Ectodermal cell (in vitro differentiated cells): ENCODE data around the gene DBN1.
A peak's percentile ranks its signal among the peaks of the same experiment; 100 is the strongest.
"Not testable (repeated sequence)": the region's sequence is repeated elsewhere in the genome, so short reads cannot be mapped to it uniquely, and the experiment has no call there.

ENCODE experiments used
- H3K27ac ChIP-seq: 2 replicates; pipeline ENCODE4 v1.7.0; 2013; ENCODE audit warnings: mild to moderate bottlenecking, low read depth, low read length; ENCODE audit not compliant: insufficient read depth, poor library complexity, severe bottlenecking
- H3K27me3 ChIP-seq: 2 replicates; pipeline ENCODE4 v1.7.0; 2013; ENCODE audit warnings: mild to moderate bottlenecking, low read length; ENCODE audit not compliant: insufficient read depth, control insufficient read depth, poor library complexity, severe bottlenecking
- H3K36me3 ChIP-seq: one replicate; pipeline ENCODE4 v1.7.0; 2013; ENCODE audit warnings: low read length; ENCODE audit not compliant: control insufficient read depth, insufficient read depth
- H3K4me1 ChIP-seq: one replicate; pipeline ENCODE4 v1.7.0; 2013; ENCODE audit warnings: low read length; ENCODE audit not compliant: control insufficient read depth, insufficient read depth
- H3K4me3 ChIP-seq: 2 replicates; pipeline ENCODE4 v1.7.0; 2013; ENCODE audit warnings: low read depth, low read length, control low read depth; ENCODE audit not compliant: insufficient read depth
- H3K9me3 ChIP-seq: 2 replicates; pipeline ENCODE4 v1.7.0; 2013; ENCODE audit warnings: mild to moderate bottlenecking, low read length, moderate library complexity; ENCODE audit not compliant: control insufficient read depth
- WGBS, 2 experiments: methylation state at CpG; one replicate each; pipeline ENCODE4 v1.1.7; 2013; ENCODE audit warnings: missing lambda C conversion rate in 2 of 2; 5-methylcytosine and 5-hydroxymethylcytosine counted together

DBN1 gene

DNA sequence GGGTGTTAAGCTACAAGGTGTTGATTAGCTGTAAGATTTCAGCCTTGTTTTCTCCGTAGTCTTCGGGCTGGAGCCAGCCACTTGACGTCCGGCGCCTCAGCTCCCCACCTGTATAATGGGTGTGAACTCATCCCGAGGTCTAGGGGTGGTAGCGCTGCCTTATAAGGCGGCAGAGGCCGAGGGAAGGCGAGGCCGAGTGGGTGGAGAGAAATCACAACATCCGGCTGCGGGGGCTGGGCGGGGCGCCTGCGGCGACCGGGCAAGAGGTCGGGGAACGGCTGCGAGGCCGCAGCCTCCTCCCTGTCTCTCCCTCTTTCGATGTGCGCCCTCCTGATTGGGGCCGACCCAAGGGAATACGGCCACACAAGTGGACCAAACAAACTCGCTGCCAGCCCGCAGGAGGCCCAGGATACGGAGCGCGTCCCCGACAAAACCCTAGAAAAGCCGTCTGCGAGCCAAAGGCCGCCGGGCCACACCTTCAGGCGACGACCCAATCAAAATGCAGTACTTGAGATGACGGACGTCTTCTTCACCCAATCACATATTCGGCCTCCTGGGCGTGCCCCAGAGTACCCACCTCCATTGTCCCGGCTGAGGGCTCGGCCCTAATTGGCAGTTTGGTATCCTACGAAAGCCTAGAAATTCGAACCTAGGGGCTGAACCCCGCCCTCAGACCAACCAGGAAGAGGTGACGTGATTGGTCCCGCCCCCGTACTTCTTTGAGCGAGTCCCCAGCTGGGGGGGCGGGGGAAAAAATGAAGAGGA, 47.5 kb downstream of the DBN1 start:
- H3K9me3 ChIP-seq = no peaks in the 10 kb centered on the region
- peaks cover 12% of the 10 kb centered on the region for H3K4me1 ChIP-seq
- no peaks in the 10 kb centered on the region for H3K27me3 ChIP-seq
- H3K27ac ChIP-seq = peak overlapping the region; percentile 91
- 1% methylated on average over 52 of the region's 52 CpGs for WGBS, 2 experiments
- no peaks in the 10 kb centered on the region for H3K36me3 ChIP-seq
- peak overlapping the region; percentile 58 for H3K4me3 ChIP-seq

DNA sequence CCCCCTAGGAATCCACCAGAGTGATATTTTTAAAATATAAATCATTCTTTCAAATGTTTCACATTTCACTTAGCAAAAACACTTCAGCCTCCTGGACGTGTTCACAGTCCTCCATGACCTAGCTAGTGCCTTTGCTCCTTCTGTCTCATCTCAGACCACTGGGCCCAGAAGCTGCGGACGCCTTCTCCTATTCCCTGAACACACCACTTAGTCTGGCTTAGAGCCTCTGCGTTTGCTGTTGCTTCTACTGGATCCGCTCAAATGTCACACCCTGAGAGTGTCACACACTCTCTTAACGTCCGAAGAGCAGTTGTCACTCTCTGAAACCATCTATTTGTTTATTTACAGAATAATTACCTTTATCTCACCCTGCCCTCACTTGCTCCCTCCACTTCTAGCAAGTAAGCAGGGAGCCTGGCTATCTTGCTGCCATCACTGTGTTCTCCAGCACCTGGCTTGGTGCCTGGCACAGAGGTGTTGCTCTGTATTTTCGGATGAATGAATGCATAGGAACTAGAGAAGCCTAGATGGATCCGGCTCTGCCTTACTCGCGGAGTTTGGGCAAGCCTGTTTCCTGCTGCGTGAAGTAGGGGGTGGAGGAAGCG, 48.1 kb downstream of the DBN1 start:
- 67% methylated on average over 13 of the region's 13 CpGs for WGBS, 2 experiments
- H3K27me3 ChIP-seq = no peaks in the 10 kb centered on the region

DNA sequence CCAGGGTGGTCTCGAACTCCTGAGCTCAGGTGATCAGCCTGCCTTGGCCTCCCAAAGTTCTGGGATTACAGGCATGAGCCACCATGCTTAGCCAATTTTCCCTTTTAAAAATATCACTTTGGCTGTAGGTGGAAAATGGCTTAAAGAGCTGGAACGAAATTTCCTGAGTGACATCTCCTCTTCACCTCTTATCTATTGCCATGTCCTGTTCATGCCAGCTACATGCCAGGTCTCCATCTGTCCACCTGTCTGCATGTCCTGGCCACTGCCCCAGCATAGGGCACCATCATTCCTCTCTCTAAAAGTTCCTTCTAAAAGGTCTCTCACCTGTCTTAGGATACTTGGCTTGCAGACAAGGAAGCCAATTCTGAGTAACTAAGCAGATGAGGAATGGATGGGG, 49.8 kb downstream of the DBN1 start:
- H3K27ac ChIP-seq = no peak overlapping the region
- 84 to 85% methylated on average over 2 of the region's 2 CpGs for WGBS, 2 experiments
- H3K36me3 ChIP-seq = no peaks in the 10 kb centered on the region
- peaks cover 12% of the 10 kb centered on the region for H3K4me1 ChIP-seq
- H3K9me3 ChIP-seq = no peaks in the 10 kb centered on the region
- no peak overlapping the region for H3K4me3 ChIP-seq
- no peaks in the 10 kb centered on the region for H3K27me3 ChIP-seq

More for the DNA sequence above, 48.1 kb downstream of the DBN1 start:
- peaks cover 12% of the 10 kb centered on the region for H3K4me1 ChIP-seq
- H3K36me3 ChIP-seq = no peaks in the 10 kb centered on the region
- peak overlapping the region; percentile 58 for H3K4me3 ChIP-seq
- H3K27ac ChIP-seq = peak overlapping the region; percentile 91
- H3K9me3 ChIP-seq = no peaks in the 10 kb centered on the region

DNA sequence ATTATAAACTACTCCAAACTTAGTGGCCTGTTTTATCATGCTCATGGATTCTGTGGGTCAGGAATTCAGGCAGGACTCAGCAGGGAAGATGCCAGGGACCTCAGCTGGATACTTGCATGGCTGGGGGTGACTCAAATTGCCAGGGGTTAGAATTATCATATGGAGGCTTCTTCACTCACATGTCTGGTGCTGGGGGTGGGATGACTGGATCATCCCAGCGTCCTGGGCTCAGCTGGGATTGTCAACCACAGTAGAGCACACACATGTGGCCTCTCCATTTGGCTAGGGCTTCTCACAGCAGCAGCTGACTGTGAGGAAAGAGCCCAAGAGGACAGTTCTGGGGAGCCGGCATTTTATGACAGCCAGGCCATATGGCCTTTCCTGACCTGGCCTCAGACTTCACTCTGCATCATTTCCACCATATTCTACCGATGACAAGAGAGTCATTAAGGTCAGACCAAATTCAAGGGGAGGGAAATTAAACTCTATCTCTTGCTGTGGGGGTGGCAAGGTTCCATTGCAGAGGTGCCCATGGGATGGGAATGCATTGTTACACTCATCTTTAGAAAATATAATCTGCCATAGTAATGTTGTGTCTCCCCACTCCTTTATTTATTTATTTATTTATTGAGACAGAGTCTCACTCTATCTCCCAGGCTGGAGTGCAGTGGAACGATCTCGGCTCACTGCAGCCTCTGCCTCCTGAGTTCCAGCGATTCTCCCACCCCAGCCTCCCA, 52.2 kb downstream of the DBN1 start:
- no peak overlapping the region for H3K27ac ChIP-seq
- no peaks in the 10 kb centered on the region for H3K9me3 ChIP-seq
- H3K36me3 ChIP-seq = no peaks in the 10 kb centered on the region
- H3K27me3 ChIP-seq = no peaks in the 10 kb centered on the region
- H3K4me3 ChIP-seq = no peak overlapping the region
- H3K4me1 ChIP-seq = no peaks in the 10 kb centered on the region
- 89 to 92% methylated on average over 6 of the region's 6 CpGs for WGBS, 2 experiments

DNA sequence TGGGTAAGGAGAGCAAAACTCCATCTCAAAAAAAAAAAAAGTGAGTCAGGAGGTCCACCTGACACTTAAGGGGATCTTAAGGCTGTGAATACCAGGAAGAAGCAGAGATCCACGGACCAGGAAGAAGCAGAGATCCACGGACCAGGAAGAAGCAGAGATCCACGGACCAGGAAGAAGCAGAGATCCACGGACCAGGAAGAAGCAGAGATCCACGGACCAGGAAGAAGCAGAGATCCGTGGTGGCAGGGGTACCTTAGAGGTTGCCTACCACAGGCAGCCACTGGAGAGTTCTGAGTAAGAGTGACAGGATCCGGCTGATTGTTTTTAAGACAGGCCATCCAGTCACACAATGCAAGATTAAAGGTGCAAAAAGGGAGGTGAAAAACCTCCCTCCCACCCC, 53.0 kb downstream of the DBN1 start:
- WGBS, 2 experiments = 91 to 92% methylated on average over 7 of the region's 7 CpGs
- not testable (repeated sequence) for H3K4me1 ChIP-seq, H3K4me3 ChIP-seq, H3K36me3 ChIP-seq, H3K27me3 ChIP-seq, H3K27ac ChIP-seq, H3K9me3 ChIP-seq

DNA sequence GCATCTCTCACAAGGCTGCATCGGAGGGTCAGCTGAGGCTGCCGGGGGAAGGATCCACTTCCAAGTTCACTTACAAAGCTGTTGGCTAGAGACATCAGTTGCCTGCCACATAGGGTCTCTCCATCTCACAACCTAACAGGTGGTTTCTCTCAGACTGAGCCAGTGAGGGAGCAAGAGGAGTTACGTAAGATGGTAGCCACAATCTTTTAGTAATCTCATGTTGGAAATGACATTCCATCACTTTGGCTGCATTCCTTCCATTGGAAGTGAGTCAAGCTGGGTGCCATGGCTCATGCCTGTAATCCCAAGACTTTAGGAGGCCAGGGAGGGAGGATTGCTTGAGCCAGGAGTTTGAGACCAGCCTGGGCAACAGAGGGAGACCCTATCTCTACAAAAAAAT, 54.4 kb downstream of the DBN1 start:
- H3K36me3 ChIP-seq = no peaks in the 10 kb centered on the region
- 92 to 97% methylated on average over 3 of the region's 3 CpGs for WGBS, 2 experiments
- H3K27ac ChIP-seq = no peak overlapping the region
- H3K4me3 ChIP-seq = no peak overlapping the region
- no peaks in the 10 kb centered on the region for H3K9me3 ChIP-seq
- peaks cover 1% of the 10 kb centered on the region for H3K27me3 ChIP-seq
- no peaks in the 10 kb centered on the region for H3K4me1 ChIP-seq

DNA sequence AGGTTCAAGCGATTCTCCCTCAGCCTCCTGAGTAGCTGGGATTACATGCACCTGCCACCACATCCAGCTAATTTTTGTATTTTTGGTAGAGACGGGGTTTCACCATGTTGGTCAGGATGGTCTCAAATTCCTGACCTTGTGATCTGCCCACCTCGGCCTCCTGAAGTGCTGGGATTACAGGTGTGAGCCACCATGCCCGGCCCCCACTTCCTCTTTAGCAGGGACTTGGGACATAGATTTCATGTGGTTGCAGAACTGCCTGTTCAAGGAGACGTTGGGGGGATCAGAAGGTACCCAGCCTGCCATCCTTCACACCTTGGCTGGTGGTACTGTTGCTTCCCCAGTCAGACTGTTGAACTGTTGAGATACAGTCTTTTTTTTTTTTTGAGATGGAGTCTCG, 56.4 kb downstream of the DBN1 start:
- H3K36me3 ChIP-seq, H3K9me3 ChIP-seq, H3K4me3 ChIP-seq, H3K4me1 ChIP-seq, H3K27me3 ChIP-seq, H3K27ac ChIP-seq: not testable (repeated sequence)
- WGBS, 2 experiments = 91 to 92% methylated on average over 6 of the region's 6 CpGs

DNA sequence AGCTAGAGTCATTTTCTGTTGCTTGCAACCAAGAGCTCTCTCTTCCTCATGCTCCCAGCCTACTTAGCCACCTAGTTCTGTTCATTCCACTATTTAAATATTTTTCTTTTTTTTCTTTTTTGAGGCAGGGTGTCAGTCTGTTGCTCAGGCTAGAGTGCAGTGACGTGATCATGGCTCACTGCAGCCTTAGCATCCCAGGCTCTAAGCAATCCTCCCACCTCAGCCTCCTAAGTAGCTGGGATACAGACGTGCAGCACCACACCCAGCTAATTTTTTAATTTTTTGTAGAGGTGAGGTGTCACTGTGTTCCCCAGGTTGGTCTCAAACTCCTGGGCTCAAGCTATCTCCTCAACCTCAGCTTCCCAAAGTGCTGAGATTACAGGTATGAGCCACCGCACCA, 59.0 kb downstream of the DBN1 start:
- Histone ChIP-seq H3K27ac (no peak overlapping the region), H3K4me3 (no peak overlapping the region), H3K27me3 (peaks cover 10% of the 10 kb centered on the region), H3K4me1 (no peaks in the 10 kb centered on the region), H3K9me3 (no peaks in the 10 kb centered on the region), H3K36me3 (no peaks in the 10 kb centered on the region)
- 86 to 94% methylated on average over 3 of the region's 3 CpGs for WGBS, 2 experiments

DNA sequence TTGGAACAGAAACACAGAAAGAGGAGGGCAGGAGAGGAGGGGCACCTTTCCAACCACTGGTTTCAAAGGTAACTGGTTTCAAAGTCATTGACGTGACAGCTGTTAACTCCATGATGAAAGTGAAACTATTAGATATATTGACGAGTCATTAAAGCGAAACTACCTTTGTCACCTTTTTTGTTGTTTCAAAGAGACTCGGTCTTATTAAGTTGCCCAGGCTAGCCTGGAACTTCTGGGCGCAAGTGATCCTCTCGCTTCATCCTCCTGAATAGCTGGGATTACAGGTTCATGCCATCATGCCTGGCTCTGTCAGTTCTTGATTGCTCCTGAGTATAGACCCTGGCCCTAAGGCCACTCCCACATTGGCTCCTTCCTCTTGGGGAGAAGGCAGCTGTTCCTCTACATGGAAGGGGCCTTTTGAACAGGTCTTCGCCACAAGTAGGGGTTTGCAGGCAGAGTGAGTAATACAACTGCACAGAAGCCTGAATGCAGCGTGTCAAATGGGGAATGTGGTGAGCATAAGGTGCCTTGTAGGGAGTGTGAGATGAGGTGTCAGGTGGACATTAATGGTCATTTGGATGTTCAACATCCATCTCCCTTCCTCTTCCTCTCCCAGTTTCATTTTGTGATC, 60.7 kb downstream of the DBN1 start:
- H3K27me3 ChIP-seq = peaks cover 23% of the 10 kb centered on the region
- 92 to 98% methylated on average over 8 of the region's 8 CpGs for whole genome bisulfite sequencing, 2 experiments
- H3K4me3 ChIP-seq = no peak overlapping the region
- no peaks in the 10 kb centered on the region for H3K4me1 ChIP-seq
- H3K27ac ChIP-seq = no peak overlapping the region
- no peaks in the 10 kb centered on the region for H3K36me3 ChIP-seq
- no peaks in the 10 kb centered on the region for H3K9me3 ChIP-seq

DNA sequence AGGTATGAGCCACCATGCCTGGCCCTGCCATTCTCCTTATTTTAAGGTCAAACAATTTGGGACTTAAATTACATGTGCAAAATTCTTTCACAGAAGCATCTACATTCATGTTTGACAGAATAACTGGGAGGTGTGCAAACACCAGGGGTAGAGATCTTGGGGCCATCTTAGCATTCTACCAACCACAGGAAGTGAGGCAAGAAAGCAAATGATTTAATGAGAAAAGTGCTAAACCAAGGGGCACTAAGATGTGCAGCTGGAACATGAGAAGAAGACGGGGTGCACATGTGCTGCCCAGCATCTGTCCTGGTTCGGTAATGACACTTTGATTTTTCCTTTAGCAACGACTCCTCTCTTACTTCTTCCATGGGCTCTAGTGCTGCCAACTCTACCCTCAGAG, 62.9 kb downstream of the DBN1 start:
- no peak overlapping the region for H3K27ac ChIP-seq
- peaks cover 44% of the 10 kb centered on the region for H3K27me3 ChIP-seq
- H3K4me3 ChIP-seq = no peak overlapping the region
- H3K9me3 ChIP-seq = no peaks in the 10 kb centered on the region
- WGBS, 2 experiments = 84 to 88% methylated on average over 3 of the region's 3 CpGs
- H3K4me1 ChIP-seq = no peaks in the 10 kb centered on the region
- H3K36me3 ChIP-seq = no peaks in the 10 kb centered on the region
